CD4-positive, alpha-beta T cell treated with Interleukin-21 for 1 hour (primary cell): ENCODE results near the gene RRBP1.
A peak's percentile ranks its signal among the peaks of the same experiment; 100 is the strongest.
"Not testable (repeated sequence)": the region's sequence is repeated elsewhere in the genome, so short reads cannot be mapped to it uniquely, and the experiment has no call there.

Experiments used
- DNase-seq: peaks from one replicate; pipeline ENCODE4 v3.0.0-alpha.2; 2020

The RRBP1 gene

DNA sequence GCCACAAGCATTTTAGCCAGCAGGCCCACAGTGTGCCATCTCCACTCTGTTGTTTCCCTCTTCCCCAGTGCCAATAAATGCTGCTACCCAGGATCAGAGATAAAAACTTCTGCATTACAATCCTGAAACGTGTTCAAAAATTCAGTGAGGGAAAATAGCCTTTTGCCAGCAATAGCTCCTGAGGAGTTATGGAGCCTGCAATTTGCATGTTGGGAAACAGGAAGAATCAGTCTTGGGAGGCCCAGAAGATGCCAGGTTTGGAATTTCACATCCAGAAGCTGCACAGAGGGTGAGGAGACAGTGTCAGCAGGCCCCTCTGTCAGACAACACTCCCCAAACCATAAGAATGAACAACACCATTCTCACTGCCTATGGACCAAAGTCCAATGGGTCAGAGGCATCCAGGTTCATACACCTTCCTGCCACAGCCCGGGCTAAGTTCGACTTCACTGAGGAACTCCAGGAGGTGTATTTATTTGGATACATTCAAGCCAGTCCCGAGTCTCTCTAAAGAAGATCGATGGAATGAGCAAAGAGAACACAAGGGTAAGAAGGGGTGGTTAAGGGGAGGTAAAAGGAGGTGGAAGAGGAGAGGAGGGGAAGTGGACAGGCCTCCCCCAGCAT lies 20.8 kb downstream of the RRBP1 start:
- no peak for DNase-seq

GRCh38 chr20:17660667-17661066 lies 21.4 kb downstream of the RRBP1 start:
- no peak for DNase-seq

DNA sequence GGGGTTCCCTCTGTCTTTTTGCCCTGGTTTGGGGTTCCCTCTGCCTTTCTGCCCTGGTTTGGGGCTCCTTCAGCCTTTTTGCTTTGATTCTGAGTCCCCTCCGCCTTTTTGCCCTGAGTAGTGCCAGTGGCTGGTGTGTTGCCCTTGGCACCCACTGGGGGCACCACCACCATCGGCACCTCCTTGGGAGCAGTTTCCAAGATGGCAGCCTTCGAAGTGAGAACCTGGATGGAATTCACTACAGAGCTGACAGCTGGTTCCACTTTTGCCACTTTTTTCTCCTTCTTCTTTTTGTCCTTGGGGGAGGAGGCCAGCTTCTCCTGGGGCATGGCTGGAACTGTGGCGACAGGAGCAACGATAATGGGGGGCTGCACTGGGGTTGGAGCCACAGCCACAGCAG lies 22.2 kb downstream of the RRBP1 start:
- no peak for DNase-seq

DNA sequence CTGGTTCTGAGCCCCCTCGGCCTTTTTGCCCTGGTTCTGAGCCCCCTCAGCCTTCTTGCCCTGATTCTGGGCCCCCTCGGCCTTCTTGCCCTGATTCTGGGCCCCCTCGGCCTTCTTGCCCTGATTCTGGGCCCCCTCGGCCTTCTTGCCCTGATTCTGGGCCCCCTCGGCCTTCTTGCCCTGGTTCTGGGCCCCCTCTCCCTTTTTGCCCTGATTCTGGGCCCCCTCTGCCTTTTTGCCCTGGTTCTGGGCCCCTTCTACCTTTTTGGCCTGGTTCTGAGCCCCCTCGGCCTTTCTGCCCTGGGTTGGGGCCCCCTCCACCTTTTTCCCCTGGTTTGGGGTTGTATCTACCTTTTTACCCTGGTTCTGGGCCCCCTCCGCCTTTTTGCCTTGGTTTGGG lies 22.7 kb downstream of the RRBP1 start:
- DNase-seq, result not testable (repeated sequence)

- no peak for DNase-seq
Measured at GRCh38 chr20:17658648-17658993, 23.4 kb downstream of the RRBP1 start.

DNA sequence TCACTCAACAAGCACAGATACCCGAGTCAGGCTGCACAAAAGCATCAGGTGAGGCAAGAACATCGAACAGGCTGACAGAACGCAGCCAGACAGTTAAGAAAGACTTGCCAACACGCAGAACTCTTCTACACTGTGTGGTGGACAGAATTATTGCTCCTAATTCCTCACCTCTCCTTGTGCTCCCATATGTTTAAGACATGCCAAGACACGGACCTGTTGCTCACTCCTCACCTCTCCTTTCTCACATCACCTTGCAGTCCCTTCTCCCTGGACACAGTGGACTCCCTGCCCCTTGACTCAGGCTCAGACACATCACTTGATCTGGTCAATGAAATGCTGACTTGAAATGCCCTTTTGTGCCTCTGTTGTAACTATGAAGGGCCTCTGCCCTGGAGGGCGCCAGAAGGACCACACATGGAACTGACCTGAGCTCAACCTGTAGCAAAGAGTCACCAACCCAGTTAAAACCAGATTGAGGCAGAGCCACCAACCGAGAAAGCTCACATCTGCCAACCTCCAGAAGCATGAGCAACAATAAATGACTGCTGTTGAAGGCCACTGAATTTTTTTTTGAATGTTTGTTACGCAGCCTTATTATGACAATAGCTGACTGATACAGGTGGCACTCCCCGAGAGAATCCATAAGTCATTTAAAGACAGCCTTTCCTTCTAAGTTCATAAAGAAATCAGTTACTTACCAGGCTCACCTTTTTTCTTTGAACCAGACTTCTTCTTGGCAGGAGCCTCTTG lies 24.0 kb downstream of the RRBP1 start:
- no peak for DNase-seq

- no peak for DNase-seq
Measured at GRCh38 chr20:17657079-17657825, 24.8 kb downstream of the RRBP1 start.

- DNase-seq, result no peak
Measured at GRCh38 chr20:17655865-17656479, 26.1 kb downstream of the RRBP1 start.

DNA sequence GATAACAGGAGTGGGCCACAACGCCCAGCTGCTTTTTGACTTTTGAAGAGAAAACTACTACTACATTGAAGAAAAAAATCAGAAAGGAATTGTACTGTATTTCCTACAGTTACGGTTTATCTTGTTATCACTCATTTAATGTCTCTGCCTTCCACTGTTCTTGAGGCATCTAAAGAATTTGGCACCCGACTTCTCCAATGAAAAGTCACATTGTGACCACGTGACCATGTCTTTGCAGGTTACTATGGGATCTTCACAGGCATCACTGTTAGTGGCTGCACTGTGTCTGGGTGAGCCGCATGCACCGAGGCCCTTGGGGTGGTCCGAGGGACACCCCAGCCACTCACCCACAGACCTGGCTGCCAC lies 26.8 kb downstream of the RRBP1 start:
- no peak for DNase-seq

- peak; percentile 10 for DNase-seq
Measured at GRCh38 chr20:17654649-17655285, 27.3 kb downstream of the RRBP1 start.

DNA sequence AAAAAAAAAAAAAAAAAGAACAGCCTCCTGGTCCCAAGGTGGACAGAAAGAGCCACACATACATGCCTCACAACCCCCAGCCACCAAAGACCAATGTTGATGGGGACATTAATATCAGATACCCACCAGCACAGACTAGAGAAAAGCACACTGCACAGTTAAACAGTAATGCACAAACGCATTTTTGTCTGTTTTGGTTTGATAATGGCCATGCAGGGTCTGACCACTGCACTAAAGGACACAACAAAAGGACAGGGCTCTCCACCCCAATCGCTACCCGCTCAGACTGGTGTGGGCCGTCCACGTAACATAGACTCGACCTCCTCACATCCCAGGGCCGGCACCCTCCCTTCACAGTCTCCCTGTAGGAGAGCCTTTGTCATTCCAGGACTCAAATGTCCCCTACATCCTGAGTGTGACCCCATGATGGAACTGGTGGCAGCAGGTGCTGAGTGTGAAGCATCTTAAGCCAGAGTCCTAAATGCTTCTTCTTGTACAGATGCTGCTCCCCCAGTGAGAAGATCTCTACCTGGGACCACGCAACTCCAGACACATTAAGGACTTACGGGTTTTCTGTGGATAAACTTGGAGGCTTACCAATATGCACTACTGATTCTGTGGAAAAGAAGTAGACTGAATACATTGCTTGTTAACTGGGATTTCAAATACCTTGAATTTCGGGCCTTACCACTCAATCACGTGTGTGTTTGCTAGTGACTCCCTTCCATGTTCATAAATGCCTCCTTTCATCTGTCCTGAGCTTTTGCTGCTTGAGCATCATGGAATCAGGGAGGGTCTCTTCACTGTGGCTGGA lies 28.0 kb downstream of the RRBP1 start:
- no peak for DNase-seq

DNA sequence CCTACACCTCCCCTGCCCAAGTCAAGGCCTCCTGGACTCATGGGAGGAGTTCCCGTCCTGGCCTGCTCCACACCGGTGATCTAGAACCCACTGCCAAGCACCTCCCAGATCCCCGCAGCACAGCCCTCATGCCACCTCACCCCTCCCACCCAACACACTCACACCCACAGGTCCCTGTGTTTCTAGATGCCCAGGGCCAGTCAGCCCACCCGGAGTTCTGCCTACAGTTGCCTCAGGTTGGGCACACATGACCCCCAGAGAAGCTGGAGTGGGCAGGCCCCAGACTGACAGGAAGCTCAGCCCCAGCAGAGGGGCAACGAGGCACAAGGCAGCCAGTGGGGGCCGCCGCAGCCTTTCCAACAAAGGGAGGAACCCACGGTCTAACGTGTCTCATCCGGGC lies 29.6 kb downstream of the RRBP1 start:
- DNase-seq, result no peak

DNA sequence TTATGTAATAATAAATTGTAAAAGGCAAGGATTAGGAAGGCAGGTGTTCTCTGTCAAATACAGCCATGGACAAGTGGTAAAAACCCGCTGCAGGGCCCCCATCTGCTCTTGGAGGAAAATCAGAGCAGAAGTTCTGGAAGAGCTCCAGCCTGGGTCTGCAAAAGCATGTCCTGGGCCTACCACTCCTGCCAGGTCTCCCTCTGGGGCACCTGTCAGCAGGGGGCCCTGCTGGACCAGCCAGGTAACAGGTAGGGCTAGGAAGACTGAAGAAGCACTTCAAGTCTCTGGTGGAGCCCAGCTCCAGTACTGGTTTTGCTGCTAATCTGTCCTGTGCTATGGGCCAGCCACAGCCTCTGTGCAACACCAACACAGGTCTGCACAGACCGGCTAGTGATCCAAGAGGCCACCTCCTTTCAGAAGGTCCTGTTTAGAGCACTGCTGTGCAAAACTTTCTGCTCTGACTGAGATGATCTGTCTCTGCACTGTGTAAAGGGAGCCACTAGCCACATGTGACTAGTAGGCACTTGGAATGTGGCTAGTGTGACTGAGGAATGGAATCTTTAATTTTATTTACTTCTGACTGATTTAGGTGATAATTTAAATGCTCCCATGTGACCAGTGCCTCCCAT lies 30.2 kb downstream of the RRBP1 start:
- DNase-seq, result no peak

- DNase-seq, result no peak
Measured at GRCh38 chr20:17651129-17651759, 30.8 kb downstream of the RRBP1 start.

DNA sequence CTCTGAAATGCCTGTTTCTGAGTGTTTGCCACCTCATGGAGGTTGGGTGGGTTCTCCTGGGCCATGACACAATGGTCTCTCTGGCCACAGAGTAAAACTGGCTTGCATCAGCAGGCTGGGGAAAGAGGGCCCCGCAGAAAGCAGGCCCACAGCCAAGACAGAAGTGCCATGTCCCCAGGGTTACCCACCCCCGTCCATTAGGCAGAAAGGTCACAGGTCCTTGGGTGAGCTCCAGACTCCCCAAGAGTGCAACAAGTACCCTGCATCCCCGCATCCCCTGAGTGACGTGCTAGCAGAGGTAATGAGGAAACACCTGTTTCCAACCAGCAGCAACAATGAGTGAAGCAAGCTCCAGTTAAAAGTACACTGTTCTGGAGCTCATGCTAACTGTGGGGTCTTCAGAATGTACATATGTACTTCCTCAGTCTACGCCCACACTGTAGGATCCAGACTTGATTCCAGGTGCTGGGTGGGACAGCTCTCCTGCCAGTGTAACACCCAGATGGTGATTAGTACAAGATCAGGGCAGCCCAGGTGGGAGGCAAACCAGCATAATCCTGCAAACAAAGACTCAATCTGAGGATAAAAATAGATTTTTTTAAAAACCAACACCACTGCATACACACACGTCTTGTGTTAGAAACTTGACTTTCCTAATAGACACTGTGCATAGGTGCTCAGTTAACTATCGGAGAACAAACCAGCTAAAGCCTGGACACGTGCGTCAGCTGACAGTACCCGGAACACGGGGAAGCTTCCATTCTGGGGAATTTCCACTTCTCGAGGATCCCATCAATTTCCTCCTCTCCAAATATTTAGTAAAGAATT lies 31.5 kb downstream of the RRBP1 start:
- no peak for DNase-seq

DNA sequence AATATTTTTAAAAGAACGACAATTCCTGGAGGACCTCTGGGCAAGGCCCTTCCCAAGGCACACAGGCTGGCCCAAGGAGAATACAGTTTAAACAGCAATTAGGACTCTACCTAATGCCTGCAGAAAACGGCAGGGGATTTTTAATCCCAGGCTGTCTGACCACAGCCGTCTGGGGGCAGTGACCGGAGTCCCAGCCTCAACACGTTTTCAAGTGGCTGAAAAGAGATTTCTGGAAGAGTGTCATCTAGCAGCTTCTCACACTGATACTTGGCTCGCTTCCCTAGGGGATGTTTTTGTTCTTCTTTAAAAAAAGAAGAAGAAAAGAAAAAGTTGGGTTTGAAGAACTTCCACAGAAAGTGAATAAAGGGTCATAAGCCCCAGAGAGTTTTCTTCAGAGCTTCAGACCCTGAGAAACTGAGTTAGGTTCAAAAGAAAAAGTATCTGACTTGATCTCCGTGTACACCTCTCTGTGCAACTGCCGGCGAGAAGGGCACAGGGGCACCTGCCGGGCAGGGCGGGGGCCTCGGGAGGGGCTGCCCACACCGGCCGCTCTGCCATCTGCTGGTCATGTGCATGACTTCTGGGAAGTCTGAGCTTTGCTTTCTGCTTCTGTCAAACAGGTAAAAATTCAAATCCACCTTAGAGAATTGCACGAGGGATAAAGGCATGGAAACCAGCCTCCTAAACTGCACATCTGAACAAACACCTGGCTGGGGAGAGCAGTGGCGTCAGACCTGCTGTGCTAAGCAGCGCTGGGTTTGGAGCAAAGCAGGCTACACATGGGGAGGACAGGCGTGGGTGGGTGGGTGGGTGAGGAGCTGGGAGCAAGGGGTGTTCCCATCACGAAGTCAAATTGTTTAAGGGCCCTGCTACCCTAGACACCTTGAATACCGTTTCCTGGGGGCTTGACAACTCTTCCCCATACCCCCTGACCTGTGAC lies 33.0 kb downstream of the RRBP1 start:
- DNase-seq, result peak; percentile 35

- no peak for DNase-seq
Measured at GRCh38 chr20:17648315-17648646, 33.8 kb downstream of the RRBP1 start.

DNA sequence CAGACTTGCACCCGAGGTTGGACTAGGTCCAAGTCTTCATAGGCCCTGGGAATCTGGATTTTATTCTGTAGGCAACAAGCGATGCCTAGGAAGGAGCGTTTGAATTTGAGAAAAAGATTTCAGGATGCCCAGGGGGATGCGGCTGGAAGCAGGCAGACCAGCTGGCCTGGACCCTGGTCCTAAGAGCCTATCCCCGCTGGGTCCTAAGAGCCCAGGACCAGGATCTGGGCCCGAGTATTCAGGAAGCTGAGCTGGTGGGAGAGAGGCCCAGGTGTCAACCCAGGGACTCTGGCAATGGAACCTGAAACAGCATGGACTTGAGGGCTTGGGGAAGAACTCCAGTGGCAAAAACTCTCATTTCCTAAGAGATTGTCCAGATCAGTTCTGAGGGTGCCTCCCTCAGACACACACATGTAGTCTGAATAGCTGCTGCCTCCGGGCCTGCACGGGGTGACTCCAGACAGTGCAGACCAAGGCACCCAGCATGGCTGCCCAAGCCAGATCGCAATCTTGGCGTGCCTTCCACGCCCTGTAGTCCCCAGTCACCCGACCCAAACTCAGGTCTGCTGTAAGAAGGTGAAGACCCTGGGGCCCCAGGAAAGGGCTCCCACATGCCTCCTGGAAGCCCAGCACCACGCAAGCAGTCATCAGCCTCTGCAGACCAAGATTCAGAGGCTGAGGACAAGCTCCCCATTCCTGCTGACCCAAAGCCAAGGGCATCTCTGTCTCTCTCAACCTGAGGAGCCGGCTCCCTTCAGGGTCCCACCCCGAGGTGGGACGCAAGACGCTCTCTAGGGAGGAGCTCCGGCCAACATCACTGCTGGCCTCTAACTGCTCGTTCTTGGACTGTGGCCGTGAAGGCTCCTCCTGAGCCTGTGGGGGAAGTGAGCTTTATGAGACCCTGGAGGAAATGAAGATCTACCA lies 34.4 kb downstream of the RRBP1 start:
- no peak for DNase-seq
